Measurements from ENCODE around the gene LAMA3.

The LAMA3 gene

GRCh38 chr18:23964282-23965238 is 275.3 kb downstream of the LAMA3 start:
- Histone ChIP-seq H3K27ac (ENCODE audit: low read depth, low read length) (no peak overlapping the region), H3K27me3 (ENCODE audit: control insufficient read depth in 5 of 5, insufficient read depth in 4 of 5, low read length in 5 of 5) (no peaks in the 10 kb centered on the region), H3K36me3 (ENCODE audit: control insufficient read depth in 5 of 5, insufficient read depth in 5 of 5, low read length in 5 of 5) (no peaks in the 10 kb centered on the region), H3K9ac (ENCODE audit: low read length in 5 of 5) (no peak overlapping the region), H3K9me3 (ENCODE audit: control insufficient read depth in 5 of 5, low read length in 5 of 5) (peaks cover 0 to 2% (median 0%) of the 10 kb centered on the region in 5 donors), H3K4me1 (ENCODE audit: control insufficient read depth in 5 of 5, insufficient read depth in 5 of 5, low read length in 5 of 5) (no peaks in the 10 kb centered on the region), H3K4me3 (ENCODE audit: low read depth in 1 of 5, low read length in 5 of 5) (no peak overlapping the region)

GRCh38 chr18:23966909-23967308 is 277.7 kb downstream of the LAMA3 start:
- H3K4me3 ChIP-seq (ENCODE audit: low read depth in 1 of 5, low read length in 5 of 5): no peak overlapping the region
- H3K9me3 ChIP-seq (ENCODE audit: control insufficient read depth in 5 of 5, low read length in 5 of 5): peaks cover 0 to 2% (median 0%) of the 10 kb centered on the region in 5 donors
- no peak overlapping the region for H3K27ac ChIP-seq (ENCODE audit: low read depth, low read length)
- H3K4me1 ChIP-seq (ENCODE audit: control insufficient read depth in 5 of 5, insufficient read depth in 5 of 5, low read length in 5 of 5): no peaks in the 10 kb centered on the region
- no peak overlapping the region for H3K9ac ChIP-seq (ENCODE audit: low read length in 5 of 5)
- no peaks in the 10 kb centered on the region for H3K27me3 ChIP-seq (ENCODE audit: control insufficient read depth in 5 of 5, insufficient read depth in 4 of 5, low read length in 5 of 5)
- H3K36me3 ChIP-seq (ENCODE audit: control insufficient read depth in 5 of 5, insufficient read depth in 5 of 5, low read length in 5 of 5): no peaks in the 10 kb centered on the region

GRCh38 chr18:23967321-23968089 is 278.3 kb downstream of the LAMA3 start:
- no peak overlapping the region for H3K27ac ChIP-seq (ENCODE audit: low read depth, low read length)
- H3K4me3 ChIP-seq (ENCODE audit: low read depth in 1 of 5, low read length in 5 of 5): no peak overlapping the region
- no peaks in the 10 kb centered on the region for H3K36me3 ChIP-seq (ENCODE audit: control insufficient read depth in 5 of 5, insufficient read depth in 5 of 5, low read length in 5 of 5)
- H3K27me3 ChIP-seq (ENCODE audit: control insufficient read depth in 5 of 5, insufficient read depth in 4 of 5, low read length in 5 of 5): no peaks in the 10 kb centered on the region
- H3K9ac ChIP-seq (ENCODE audit: low read length in 5 of 5): no peak overlapping the region
- H3K4me1 ChIP-seq (ENCODE audit: control insufficient read depth in 5 of 5, insufficient read depth in 5 of 5, low read length in 5 of 5): no peaks in the 10 kb centered on the region
- H3K9me3 ChIP-seq (ENCODE audit: control insufficient read depth in 5 of 5, low read length in 5 of 5): peaks cover 0 to 2% (median 0%) of the 10 kb centered on the region in 5 donors

- H3K4me3 ChIP-seq (ENCODE audit: low read depth in 1 of 5, low read length in 5 of 5): no peak overlapping the region
- peaks cover 0 to 2% (median 0%) of the 10 kb centered on the region in 5 donors for H3K9me3 ChIP-seq (ENCODE audit: control insufficient read depth in 5 of 5, low read length in 5 of 5)
- no peaks in the 10 kb centered on the region for H3K36me3 ChIP-seq (ENCODE audit: control insufficient read depth in 5 of 5, insufficient read depth in 5 of 5, low read length in 5 of 5)
- no peaks in the 10 kb centered on the region for H3K4me1 ChIP-seq (ENCODE audit: control insufficient read depth in 5 of 5, insufficient read depth in 5 of 5, low read length in 5 of 5)
- no peaks in the 10 kb centered on the region for H3K27me3 ChIP-seq (ENCODE audit: control insufficient read depth in 5 of 5, insufficient read depth in 4 of 5, low read length in 5 of 5)
- H3K9ac ChIP-seq (ENCODE audit: low read length in 5 of 5): no peak overlapping the region
- no peak overlapping the region for H3K27ac ChIP-seq (ENCODE audit: low read depth, low read length)
Observed at GRCh38 chr18:23968638-23969604, 279.7 kb downstream of the LAMA3 start.

- H3K4me1 ChIP-seq (ENCODE audit: control insufficient read depth in 5 of 5, insufficient read depth in 5 of 5, low read length in 5 of 5): no peaks in the 10 kb centered on the region
- no peak overlapping the region for H3K4me3 ChIP-seq (ENCODE audit: low read depth in 1 of 5, low read length in 5 of 5)
- no peaks in the 10 kb centered on the region for H3K27me3 ChIP-seq (ENCODE audit: control insufficient read depth in 5 of 5, insufficient read depth in 4 of 5, low read length in 5 of 5)
- no peak overlapping the region for H3K27ac ChIP-seq (ENCODE audit: low read depth, low read length)
- no peaks in the 10 kb centered on the region for H3K36me3 ChIP-seq (ENCODE audit: control insufficient read depth in 5 of 5, insufficient read depth in 5 of 5, low read length in 5 of 5)
- H3K9ac ChIP-seq (ENCODE audit: low read length in 5 of 5): no peak overlapping the region
- H3K9me3 ChIP-seq (ENCODE audit: control insufficient read depth in 5 of 5, low read length in 5 of 5): peaks cover 0 to 2% (median 0%) of the 10 kb centered on the region in 5 donors
Observed at GRCh38 chr18:23969664-23970063, 280.4 kb downstream of the LAMA3 start.

GRCh38 chr18:23970161-23971096 is 281.2 kb downstream of the LAMA3 start:
- no peak overlapping the region for H3K27ac ChIP-seq (ENCODE audit: low read depth, low read length)
- H3K9me3 ChIP-seq (ENCODE audit: control insufficient read depth in 5 of 5, low read length in 5 of 5): peaks cover 0 to 2% (median 0%) of the 10 kb centered on the region in 5 donors
- no peak overlapping the region for H3K4me3 ChIP-seq (ENCODE audit: low read depth in 1 of 5, low read length in 5 of 5)
- no peak overlapping the region for H3K9ac ChIP-seq (ENCODE audit: low read length in 5 of 5)
- no peaks in the 10 kb centered on the region for H3K36me3 ChIP-seq (ENCODE audit: control insufficient read depth in 5 of 5, insufficient read depth in 5 of 5, low read length in 5 of 5)
- H3K4me1 ChIP-seq (ENCODE audit: control insufficient read depth in 5 of 5, insufficient read depth in 5 of 5, low read length in 5 of 5): no peaks in the 10 kb centered on the region
- no peaks in the 10 kb centered on the region for H3K27me3 ChIP-seq (ENCODE audit: control insufficient read depth in 5 of 5, insufficient read depth in 4 of 5, low read length in 5 of 5)

- Histone ChIP-seq H3K27me3 (ENCODE audit: control insufficient read depth in 5 of 5, insufficient read depth in 4 of 5, low read length in 5 of 5) (no peaks in the 10 kb centered on the region), H3K9ac (ENCODE audit: low read length in 5 of 5) (no peak overlapping the region), H3K4me3 (ENCODE audit: low read depth in 1 of 5, low read length in 5 of 5) (no peak overlapping the region), H3K4me1 (ENCODE audit: control insufficient read depth in 5 of 5, insufficient read depth in 5 of 5, low read length in 5 of 5) (no peaks in the 10 kb centered on the region), H3K27ac (ENCODE audit: low read depth, low read length) (no peak overlapping the region), H3K9me3 (ENCODE audit: control insufficient read depth in 5 of 5, low read length in 5 of 5) (peaks cover 0 to 2% (median 0%) of the 10 kb centered on the region in 5 donors), H3K36me3 (ENCODE audit: control insufficient read depth in 5 of 5, insufficient read depth in 5 of 5, low read length in 5 of 5) (no peaks in the 10 kb centered on the region)
Observed at GRCh38 chr18:23971097-23971440, 281.8 kb downstream of the LAMA3 start.

- H3K9me3 ChIP-seq (ENCODE audit: control insufficient read depth in 5 of 5, low read length in 5 of 5): peaks cover 0 to 2% (median 0%) of the 10 kb centered on the region in 5 donors
- no peak overlapping the region for H3K9ac ChIP-seq (ENCODE audit: low read length in 5 of 5)
- no peak overlapping the region for H3K4me3 ChIP-seq (ENCODE audit: low read depth in 1 of 5, low read length in 5 of 5)
- no peak overlapping the region for H3K27ac ChIP-seq (ENCODE audit: low read depth, low read length)
- no peaks in the 10 kb centered on the region for H3K27me3 ChIP-seq (ENCODE audit: control insufficient read depth in 5 of 5, insufficient read depth in 4 of 5, low read length in 5 of 5)
- no peaks in the 10 kb centered on the region for H3K4me1 ChIP-seq (ENCODE audit: control insufficient read depth in 5 of 5, insufficient read depth in 5 of 5, low read length in 5 of 5)
- no peaks in the 10 kb centered on the region for H3K36me3 ChIP-seq (ENCODE audit: control insufficient read depth in 5 of 5, insufficient read depth in 5 of 5, low read length in 5 of 5)
Observed at GRCh38 chr18:23971666-23972230, 282.5 kb downstream of the LAMA3 start.

All from subcutaneous abdominal adipose tissue (tissue), 5 donors.